ENCODE results near the gene ITGAD. TPM values are rescaled to one million over a fixed set of nuclear protein-coding genes. Genes with fewer than 3 reads are reported as not detected.

The ITGAD gene
- total RNA-seq, result not detected

GRCh38 chr16:31393056-31393455, at the start of gene ITGAD:
ITGAD (plus strand) TSS chr16:31393335; CDS start chr16:31393361, 26 bp downstream.
- no peak within 1 kb of the TSS for H3K27ac Mint-ChIP-seq

GRCh38 chr16:31344712-31345111, 48.4 kb upstream of the ITGAD start:
- Mint-ChIP-seq H3K27me3 (peaks cover 13% of the 10 kb centered on the region), H3K9me3 (no peaks in the 10 kb centered on the region), H3K4me3 (peak overlapping the region; percentile 24), H3K4me1 (peaks cover 8% of the 10 kb centered on the region), H3K27ac (peak overlapping the region; percentile 14), H3K36me3 (ENCODE audit: low read depth) (no peaks in the 10 kb centered on the region)
- peak; percentile 70 for ATAC-seq (replicated peaks)

More at GRCh38 chr16:31393056-31393455, at the start of gene ITGAD:
- H3K4me1 Mint-ChIP-seq, result no peaks in the 10 kb centered on the region
- ATAC-seq (replicated peaks), result no peak
- no peaks in the 10 kb centered on the region for H3K36me3 Mint-ChIP-seq (ENCODE audit: low read depth)
- no peak within 1 kb of the TSS for H3K4me3 Mint-ChIP-seq
- H3K9me3 Mint-ChIP-seq, result no peaks in the 10 kb centered on the region
- peaks cover 24% of the 10 kb centered on the region for H3K27me3 Mint-ChIP-seq

DNA sequence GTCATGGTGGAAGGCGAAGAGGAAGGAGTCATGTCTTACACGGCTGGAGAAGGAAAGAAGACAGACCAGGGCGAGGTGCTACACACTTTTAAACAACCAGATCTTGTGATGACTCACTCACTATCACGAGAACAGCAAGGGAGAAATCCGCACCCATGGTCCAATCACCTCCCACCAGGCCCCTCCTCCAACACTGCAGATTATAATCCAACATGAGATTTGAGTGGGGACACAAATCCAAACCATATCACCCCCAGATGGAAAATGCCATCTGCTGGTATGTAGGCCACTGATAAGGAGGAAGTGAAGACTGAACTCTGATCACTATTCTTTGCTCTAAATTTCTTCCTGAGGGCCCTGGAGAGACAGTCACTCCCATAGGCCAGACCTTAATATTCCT, 45.7 kb upstream of the ITGAD start:
- Mint-ChIP-seq H3K4me3 (no peak overlapping the region), H3K4me1 (peaks cover 15% of the 10 kb centered on the region)

DNA sequence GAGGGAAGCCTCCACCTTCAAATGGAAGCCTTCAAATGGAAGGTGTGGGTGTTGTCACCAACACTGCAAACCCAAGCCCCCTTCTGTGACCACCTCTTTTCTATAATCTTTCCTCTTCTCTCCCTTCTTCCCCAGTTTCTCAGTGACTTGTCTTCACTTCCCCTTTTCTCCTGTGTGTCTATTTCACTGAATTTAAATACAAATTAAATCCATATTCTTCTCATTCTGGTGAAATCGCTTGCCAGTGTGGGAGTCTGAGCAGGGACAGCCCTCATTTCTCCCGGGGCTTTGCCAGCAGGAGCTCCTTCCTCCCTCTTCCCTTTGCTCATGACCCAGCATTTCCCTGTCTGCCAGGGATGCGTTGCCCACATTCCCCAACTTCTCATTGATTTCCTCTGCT, 44.6 kb upstream of the ITGAD start:
- Mint-ChIP-seq H3K4me3 (no peak overlapping the region), H3K36me3 (ENCODE audit: low read depth) (no peaks in the 10 kb centered on the region), H3K9me3 (no peaks in the 10 kb centered on the region), H3K4me1 (peaks cover 22% of the 10 kb centered on the region), H3K27me3 (peaks cover 14% of the 10 kb centered on the region), H3K27ac (no peak overlapping the region)
- no peak for ATAC-seq (replicated peaks)

More for the DNA sequence above, 45.7 kb upstream of the ITGAD start:
- Mint-ChIP-seq H3K9me3 (no peaks in the 10 kb centered on the region), H3K27me3 (peaks cover 15% of the 10 kb centered on the region), H3K36me3 (ENCODE audit: low read depth) (no peaks in the 10 kb centered on the region), H3K27ac (no peak overlapping the region)
- no peak for ATAC-seq (replicated peaks)

DNA sequence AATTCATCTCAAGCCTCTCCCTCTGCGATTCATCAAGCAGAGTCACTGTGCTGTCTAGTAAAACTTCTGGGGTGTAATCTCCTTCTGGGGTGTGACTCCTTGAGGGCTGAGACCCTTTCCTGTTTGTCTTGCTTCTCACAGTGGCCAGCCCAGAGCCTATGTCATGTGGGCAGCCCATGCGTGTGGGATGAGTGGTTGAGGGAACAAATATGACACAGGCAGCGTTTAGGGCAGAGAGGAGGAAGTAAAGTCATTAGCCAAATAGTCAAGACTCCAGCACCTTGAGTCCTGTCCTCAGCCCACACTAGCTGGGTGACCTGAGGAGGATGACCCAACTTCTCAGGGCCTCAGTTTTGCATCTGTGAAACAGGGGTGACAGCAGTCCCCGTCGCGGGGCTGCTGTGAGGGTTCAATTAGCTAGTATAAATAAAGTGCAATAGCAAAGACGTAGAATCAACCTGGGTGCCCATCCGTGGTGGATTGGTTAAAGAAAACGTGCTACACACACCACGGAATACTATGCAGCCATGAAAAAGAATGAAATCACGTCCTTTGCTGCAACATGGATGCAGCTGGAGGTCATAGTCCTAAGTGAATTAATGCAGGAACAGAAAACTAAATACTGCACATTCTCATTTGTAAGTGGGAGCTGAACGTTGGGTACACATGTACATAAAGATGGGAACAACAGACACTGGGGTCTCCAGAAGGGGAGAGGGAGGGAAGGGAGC, 42.7 kb upstream of the ITGAD start:
- peaks cover 28% of the 10 kb centered on the region for H3K4me1 Mint-ChIP-seq
- H3K9me3 Mint-ChIP-seq, result no peaks in the 10 kb centered on the region
- H3K27me3 Mint-ChIP-seq, result peaks cover 14% of the 10 kb centered on the region
- no peak overlapping the region for H3K27ac Mint-ChIP-seq
- ATAC-seq (replicated peaks), result peak; percentile 19
- no peak overlapping the region for H3K4me3 Mint-ChIP-seq
- H3K36me3 Mint-ChIP-seq (ENCODE audit: low read depth), result no peaks in the 10 kb centered on the region

GRCh38 chr16:31351246-31351941, 41.7 kb upstream of the ITGAD start:
- H3K36me3 Mint-ChIP-seq (ENCODE audit: low read depth), result no peaks in the 10 kb centered on the region
- no peak for ATAC-seq (replicated peaks)
- peak overlapping the region; percentile 50 for H3K4me3 Mint-ChIP-seq
- no peaks in the 10 kb centered on the region for H3K9me3 Mint-ChIP-seq
- H3K27ac Mint-ChIP-seq, result peak overlapping the region; percentile 88
- peaks cover 14% of the 10 kb centered on the region for H3K27me3 Mint-ChIP-seq
- peaks cover 28% of the 10 kb centered on the region for H3K4me1 Mint-ChIP-seq

GRCh38 chr16:31351942-31352325, 41.2 kb upstream of the ITGAD start:
- peak; percentile 44 for ATAC-seq (replicated peaks)
- Mint-ChIP-seq H3K27me3 (peaks cover 14% of the 10 kb centered on the region), H3K36me3 (ENCODE audit: low read depth) (no peaks in the 10 kb centered on the region), H3K4me3 (peak overlapping the region; percentile 50), H3K4me1 (peaks cover 28% of the 10 kb centered on the region), H3K27ac (peak overlapping the region; percentile 88), H3K9me3 (no peaks in the 10 kb centered on the region)

- Mint-ChIP-seq H3K36me3 (ENCODE audit: low read depth) (no peaks in the 10 kb centered on the region), H3K9me3 (no peaks in the 10 kb centered on the region), H3K27me3 (peaks cover 14% of the 10 kb centered on the region), H3K4me1 (peaks cover 30% of the 10 kb centered on the region), H3K4me3 (peak overlapping the region; percentile 50), H3K27ac (peak overlapping the region; percentile 88)
- no peak for ATAC-seq (replicated peaks)
Observed at GRCh38 chr16:31352376-31353115, 40.6 kb upstream of the ITGAD start.

GRCh38 chr16:31354394-31355291, 38.5 kb upstream of the ITGAD start, which contains the start of gene ITGAX:
ITGAX (plus strand) TSS chr16:31355176; CDS start chr16:31355255, 79 bp downstream.
- H3K4me1 Mint-ChIP-seq, result peaks cover 35% of the 10 kb centered on the region
- no peaks in the 10 kb centered on the region for H3K36me3 Mint-ChIP-seq (ENCODE audit: low read depth)
- no peaks in the 10 kb centered on the region for H3K9me3 Mint-ChIP-seq
- H3K27me3 Mint-ChIP-seq, result peaks cover 5% of the 10 kb centered on the region
- peak within 1 kb of the TSS; percentile 78 for H3K4me3 Mint-ChIP-seq
- peak; percentile 86 for ATAC-seq (replicated peaks)
- peak within 1 kb of the TSS; percentile 94 for H3K27ac Mint-ChIP-seq

DNA sequence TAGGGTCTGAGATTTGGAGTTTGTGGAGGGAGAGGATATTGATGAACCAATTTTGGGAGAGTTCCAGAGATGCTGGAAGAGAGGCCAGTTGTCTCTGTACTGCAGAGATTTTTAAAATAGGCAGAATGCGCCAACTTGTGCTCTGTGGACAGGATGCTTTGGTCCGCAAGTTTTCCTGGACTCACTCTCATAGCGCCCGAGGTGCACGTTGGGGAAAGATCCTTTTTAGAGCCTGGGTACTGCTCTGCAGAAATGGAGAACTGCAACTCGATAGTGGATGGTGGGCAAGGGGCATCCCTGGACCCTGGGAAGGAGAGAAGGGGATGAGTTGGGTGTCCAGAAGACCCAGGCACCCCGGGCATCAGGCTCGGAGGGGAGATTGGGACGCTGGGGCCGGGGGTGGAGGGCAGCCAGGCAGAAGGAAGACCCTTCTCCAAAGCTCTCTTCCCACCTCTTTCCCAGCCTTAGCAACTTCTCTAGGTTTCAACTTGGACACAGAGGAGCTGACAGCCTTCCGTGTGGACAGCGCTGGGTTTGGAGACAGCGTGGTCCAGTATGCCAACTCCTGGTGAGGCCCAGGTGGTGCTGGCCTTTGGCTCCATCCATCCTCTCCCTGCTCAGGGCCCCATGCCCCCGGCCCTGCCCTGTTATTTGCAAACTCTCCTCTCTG, 37.6 kb upstream of the ITGAD start:
- peaks cover 35% of the 10 kb centered on the region for H3K4me1 Mint-ChIP-seq
- no peaks in the 10 kb centered on the region for H3K9me3 Mint-ChIP-seq

GRCh38 chr16:31356566-31357323, 36.4 kb upstream of the ITGAD start:
- no peak overlapping the region for H3K4me3 Mint-ChIP-seq
- peak overlapping the region; percentile 61 for H3K27ac Mint-ChIP-seq
- peaks cover 35% of the 10 kb centered on the region for H3K4me1 Mint-ChIP-seq
- no peaks in the 10 kb centered on the region for H3K9me3 Mint-ChIP-seq
- no peak for ATAC-seq (replicated peaks)
- no peaks in the 10 kb centered on the region for H3K27me3 Mint-ChIP-seq
- no peaks in the 10 kb centered on the region for H3K36me3 Mint-ChIP-seq (ENCODE audit: low read depth)

More for the DNA sequence above, 37.6 kb upstream of the ITGAD start:
- Mint-ChIP-seq H3K4me3 (peak overlapping the region; percentile 78), H3K27me3 (no peaks in the 10 kb centered on the region), H3K36me3 (ENCODE audit: low read depth) (no peaks in the 10 kb centered on the region), H3K27ac (peak overlapping the region; percentile 94)
- no peak for ATAC-seq (replicated peaks)

DNA sequence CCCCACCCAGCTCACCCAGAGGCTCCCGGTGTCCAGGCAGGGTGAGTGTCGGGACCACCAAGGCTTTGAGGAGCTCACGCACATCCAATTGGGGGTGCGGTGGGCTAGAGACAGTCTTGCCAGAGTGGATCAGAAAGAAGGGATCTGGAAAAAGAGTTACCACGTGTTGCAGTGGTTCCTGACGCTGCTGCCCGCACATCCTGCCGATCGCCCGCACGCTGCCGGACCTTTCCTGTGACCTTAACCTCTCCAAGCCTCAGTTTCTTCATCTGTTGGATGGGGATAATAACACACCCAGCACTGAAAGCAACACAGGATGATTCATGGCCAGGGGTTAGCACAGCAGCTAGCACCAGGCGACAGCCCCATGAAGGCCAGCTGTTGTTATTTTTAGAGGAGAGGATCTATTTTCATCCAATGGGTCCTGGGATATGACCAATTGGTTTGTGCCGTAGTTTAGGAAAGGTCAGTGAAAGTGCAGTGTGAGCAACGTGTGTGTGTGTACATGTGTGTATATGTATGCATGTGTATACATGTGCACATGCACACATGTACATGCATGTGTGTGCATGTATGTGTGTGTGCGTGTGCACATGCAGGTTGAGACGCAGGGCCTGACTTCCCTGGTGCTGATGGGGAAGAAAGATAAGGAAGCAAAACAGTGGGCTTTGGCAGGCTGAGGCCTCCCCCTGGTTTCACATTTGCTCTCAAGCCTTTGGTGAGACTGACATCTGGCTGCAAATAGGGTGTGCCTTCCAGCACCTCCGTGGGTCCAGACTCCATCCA, 35.6 kb upstream of the ITGAD start:
- H3K4me1 Mint-ChIP-seq, result peaks cover 27% of the 10 kb centered on the region
- H3K27me3 Mint-ChIP-seq, result no peaks in the 10 kb centered on the region
- no peak overlapping the region for H3K4me3 Mint-ChIP-seq
- no peak for ATAC-seq (replicated peaks)
- no peaks in the 10 kb centered on the region for H3K9me3 Mint-ChIP-seq
- H3K27ac Mint-ChIP-seq, result peak overlapping the region; percentile 28
- no peaks in the 10 kb centered on the region for H3K36me3 Mint-ChIP-seq (ENCODE audit: low read depth)

Measured in activated T-helper 17 cell treated with anti-CD3 and anti-CD28 coated beads, Interleukin-2, amount 50 U/mL, for 72 hours (primary cell).